Hepatocyte (in vitro differentiated cells): ENCODE measurements around the gene TM6SF1.

ENCODE experiments used
- EZH2 ChIP-seq: fragments of 200-600 bp; sonication (generic); IDR thresholded peaks from 2 replicates; pipeline ENCODE4 v1.6.1; 2016; ENCODE audit warnings: antibody characterized with exemption, mild to moderate bottlenecking, borderline replicate concordance
- TF ChIP-seq, protein P1 (sequence below): fragments of 200-600 bp; sonication (generic); IDR thresholded peaks from 2 replicates; pipeline ENCODE4 v1.5.1; 2016; ENCODE audit warnings: antibody characterized with exemption, mild to moderate bottlenecking; ENCODE audit not compliant: poor library complexity

- TF ChIP-seq, protein P1, sequence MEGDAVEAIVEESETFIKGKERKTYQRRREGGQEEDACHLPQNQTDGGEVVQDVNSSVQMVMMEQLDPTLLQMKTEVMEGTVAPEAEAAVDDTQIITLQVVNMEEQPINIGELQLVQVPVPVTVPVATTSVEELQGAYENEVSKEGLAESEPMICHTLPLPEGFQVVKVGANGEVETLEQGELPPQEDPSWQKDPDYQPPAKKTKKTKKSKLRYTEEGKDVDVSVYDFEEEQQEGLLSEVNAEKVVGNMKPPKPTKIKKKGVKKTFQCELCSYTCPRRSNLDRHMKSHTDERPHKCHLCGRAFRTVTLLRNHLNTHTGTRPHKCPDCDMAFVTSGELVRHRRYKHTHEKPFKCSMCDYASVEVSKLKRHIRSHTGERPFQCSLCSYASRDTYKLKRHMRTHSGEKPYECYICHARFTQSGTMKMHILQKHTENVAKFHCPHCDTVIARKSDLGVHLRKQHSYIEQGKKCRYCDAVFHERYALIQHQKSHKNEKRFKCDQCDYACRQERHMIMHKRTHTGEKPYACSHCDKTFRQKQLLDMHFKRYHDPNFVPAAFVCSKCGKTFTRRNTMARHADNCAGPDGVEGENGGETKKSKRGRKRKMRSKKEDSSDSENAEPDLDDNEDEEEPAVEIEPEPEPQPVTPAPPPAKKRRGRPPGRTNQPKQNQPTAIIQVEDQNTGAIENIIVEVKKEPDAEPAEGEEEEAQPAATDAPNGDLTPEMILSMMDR = no peak
- TF ChIP-seq EZH2 = no peak
Measured at GRCh38 chr15:83170474-83171165, 63.2 kb downstream of the TM6SF1 start.
